DMS153 (cell line): Measurements from ENCODE around the gene GPAM.
"Not testable (repeated sequence)": the region's sequence is repeated elsewhere in the genome, so short reads cannot be mapped to it uniquely, and the experiment has no call there.

Experiments
- DNase-seq: peaks from one replicate; lab custom pipeline; 2025; lab: John Stamatoyannopoulos, UW

The GPAM gene

DNA sequence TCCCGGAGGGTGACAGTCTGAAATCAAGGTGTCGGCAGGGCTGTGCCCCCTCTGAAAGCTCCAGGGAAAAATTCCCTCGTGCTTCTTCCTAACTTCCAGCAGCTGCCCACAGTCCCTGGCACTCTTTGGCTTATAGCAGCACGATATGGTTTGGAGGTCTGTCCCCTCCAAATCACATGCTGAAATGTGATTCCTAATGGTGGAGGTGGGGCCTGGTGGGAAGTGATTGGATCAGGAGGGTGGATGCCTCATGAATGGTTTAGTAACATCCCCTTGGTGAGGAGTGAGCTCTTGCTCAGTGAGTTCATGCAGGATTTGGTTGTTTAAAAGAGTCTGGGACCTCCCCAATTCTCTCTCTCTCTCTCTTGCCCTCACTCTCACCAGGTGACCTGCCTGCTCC lies 51.1 kb downstream of the GPAM start:
- DNase-seq: no peak

DNA sequence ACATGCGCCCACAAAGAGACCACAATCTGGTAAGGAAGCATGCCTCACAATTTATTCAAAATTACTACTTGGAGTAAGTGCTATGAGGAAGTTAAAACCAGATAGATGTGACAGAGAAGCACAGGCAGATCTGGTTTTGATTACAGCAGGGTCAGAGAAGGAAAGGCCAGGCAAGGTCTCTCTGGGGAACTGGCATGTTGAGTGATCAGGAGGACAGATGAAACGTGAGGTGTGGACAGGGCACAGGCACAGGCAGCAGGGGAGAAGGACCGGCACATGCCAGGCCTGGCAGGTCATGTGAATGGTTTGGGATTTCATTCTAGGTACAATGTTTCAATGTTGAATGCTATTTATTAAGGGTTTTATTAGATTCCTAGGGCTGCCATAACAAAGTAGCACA lies 51.6 kb downstream of the GPAM start:
- no peak for DNase-seq

DNA sequence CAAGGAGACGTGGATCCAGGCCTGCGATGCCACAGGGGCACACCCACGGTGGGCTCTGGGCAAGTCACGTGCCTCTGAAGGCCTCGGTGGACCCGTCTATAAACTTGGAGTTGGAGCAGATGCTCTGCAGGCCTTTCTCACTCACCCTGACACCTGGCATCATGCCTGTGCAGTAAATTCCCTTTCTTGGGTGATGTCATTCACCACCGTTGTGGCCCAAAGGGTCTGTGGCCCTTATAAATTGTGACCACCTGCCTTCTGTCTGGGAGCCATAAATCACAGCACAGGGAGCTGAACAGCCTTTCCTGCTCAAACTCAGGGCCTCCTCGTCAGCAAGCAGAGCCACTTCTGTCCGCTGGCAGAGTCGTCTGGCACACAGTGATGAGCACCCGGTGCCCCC lies 52.2 kb downstream of the GPAM start:
- DNase-seq: no peak

GRCh38 chr10:112126901-112127300 lies 56.7 kb downstream of the GPAM start:
- no peak for DNase-seq

DNA sequence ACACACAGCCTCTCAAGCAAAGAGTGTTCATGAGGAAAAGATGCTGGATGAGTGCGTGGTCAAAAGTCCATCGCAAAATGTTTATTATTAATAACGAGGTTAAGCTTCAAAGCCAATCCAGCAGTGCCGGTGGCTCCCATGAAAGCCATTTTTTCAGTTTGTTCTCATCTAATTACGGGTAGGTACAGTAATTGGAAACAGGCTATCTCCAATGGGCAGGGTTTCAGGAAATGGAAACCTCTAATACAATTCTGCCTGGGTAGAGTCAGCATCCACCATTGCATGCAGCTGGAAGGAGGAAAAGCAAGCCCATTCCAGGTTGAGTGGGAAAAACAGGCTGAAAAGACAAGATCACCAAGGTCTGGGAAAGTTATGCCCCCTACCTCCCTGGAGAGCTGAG lies 57.4 kb downstream of the GPAM start:
- DNase-seq: no peak

GRCh38 chr10:112124866-112125265 lies 58.7 kb downstream of the GPAM start:
- no peak for DNase-seq

GRCh38 chr10:112122827-112123226 lies 60.7 kb downstream of the GPAM start:
- no peak for DNase-seq

GRCh38 chr10:112120491-112120890 lies 63.1 kb downstream of the GPAM start:
- DNase-seq: no peak

DNA sequence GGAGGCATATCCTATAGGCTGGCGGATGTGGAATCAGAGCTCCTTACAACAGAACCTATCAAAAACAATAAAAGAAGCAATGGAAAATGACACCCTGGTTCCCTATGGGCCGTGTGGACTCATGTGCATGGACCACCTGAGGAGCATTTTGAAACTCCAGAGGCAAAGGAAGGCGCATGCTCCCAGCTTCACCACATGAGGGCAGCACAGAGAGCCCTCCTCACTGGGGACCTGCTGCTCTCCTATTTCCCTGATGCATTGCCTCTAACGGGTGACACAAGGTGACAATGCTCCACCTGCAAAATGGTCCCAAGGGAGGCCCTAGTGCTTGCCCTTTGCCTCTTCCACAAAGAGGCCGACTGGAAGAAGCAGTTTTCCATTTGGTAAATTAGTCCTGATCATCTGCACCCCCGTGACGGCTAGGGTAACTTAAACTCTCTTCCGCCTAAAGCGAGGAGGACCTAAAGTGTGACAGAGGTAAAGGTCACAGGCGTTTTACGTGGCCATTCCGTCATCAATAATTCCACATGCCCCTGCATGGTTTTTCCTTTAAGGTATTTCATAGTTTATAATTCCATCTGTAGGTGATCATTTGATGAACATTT lies 67.7 kb downstream of the GPAM start:
- DNase-seq: peak; percentile 43

DNA sequence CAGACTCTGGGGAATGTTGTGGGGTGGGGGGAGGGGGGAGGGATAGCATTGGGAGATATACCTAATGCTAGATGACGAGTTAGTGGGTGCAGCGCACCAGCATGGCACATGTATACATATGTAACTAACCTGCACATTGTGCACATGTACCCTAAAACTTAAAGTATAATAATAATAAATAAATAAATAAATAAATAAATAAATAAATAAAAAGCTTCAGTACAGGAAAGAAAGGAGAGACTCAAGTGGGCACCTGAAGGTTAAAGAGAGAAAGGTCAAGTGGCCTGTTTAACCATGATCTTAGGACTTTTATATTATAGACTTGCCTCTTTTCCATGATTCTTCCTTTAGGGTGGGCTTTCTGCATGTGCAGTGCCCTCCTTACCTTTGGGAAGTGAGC lies 73.8 kb downstream of the GPAM start:
- not testable (repeated sequence) for DNase-seq
